HepG2 (cell line): ENCODE measurements around the gene ZNF765. TPM values are rescaled to one million over a fixed set of nuclear protein-coding genes. Genes with fewer than 3 reads are reported as not detected.

ENCODE experiments used
- AGO1 ChIP-seq: fragments of 200-400 bp; formaldehyde crosslinking; IDR thresholded peaks from 2 replicates; pipeline ENCODE4 v1.6.1; 2017; ENCODE audit warnings: mild to moderate bottlenecking, low read depth, low read length, moderate library complexity; ENCODE audit not compliant: poor library complexity, severe bottlenecking
- ATF4 ChIP-seq, 2 experiments: fragments of 450-650 bp in 1 of 2; sonication (generic) in 1 of 2; formaldehyde crosslinking; IDR thresholded peaks; 2 replicates each; pipeline versions ENCODE4 v1.5.0 to v1.8.0; 2020 to 2022; ENCODE audit warnings: mild to moderate bottlenecking in 1 of 2, missing genetic modification reagents in 1 of 2
- ATF7-NPFF ChIP-seq: sonication (generic); formaldehyde crosslinking; IDR thresholded peaks from 2 replicates; pipeline ENCODE4 v1.8.1; 2023; ENCODE audit warnings: mild to moderate bottlenecking, low read depth, missing genetic modification reagents, moderate library complexity
- ELF4 ChIP-seq: sonication (generic); formaldehyde crosslinking; IDR thresholded peaks from 2 replicates; pipeline ENCODE4 v1.5.0; 2020; ENCODE audit warnings: missing genetic modification reagents, mild to moderate bottlenecking, moderate library complexity, borderline replicate concordance
- IRF2 ChIP-seq: IDR thresholded peaks from 2 replicates; pipeline ENCODE4 v1.6.1; 2018; ENCODE audit warnings: missing genetic modification reagents, missing compliant biosample characterization
- KAT8 ChIP-seq: IDR thresholded peaks from 2 replicates; pipeline ENCODE4 v1.6.1; 2016; ENCODE audit warnings: missing genetic modification reagents, missing compliant biosample characterization
- MED1 ChIP-seq: sonication (generic); formaldehyde crosslinking; IDR thresholded peaks from 2 replicates; pipeline ENCODE4 v1.4.0; 2020; ENCODE audit warnings: missing genetic modification reagents
- MTERF4 ChIP-seq: sonication (generic); formaldehyde crosslinking; IDR thresholded peaks from 2 replicates; pipeline ENCODE4 v1.8.0; 2023; ENCODE audit warnings: mild to moderate bottlenecking, missing genetic modification reagents
- NONO ChIP-seq, 2 experiments: fragments of 450-650 bp in 1 of 2; sonication (generic) in 1 of 2; formaldehyde crosslinking in 1 of 2; IDR thresholded peaks in 1 of 2; conservative IDR thresholded peaks in 1 of 2; 2 replicates each; pipeline versions ENCODE4 v1.6.1 to v1.8.0; 2017 to 2022; ENCODE audit warnings: mild to moderate bottlenecking in 1 of 2, missing genetic modification reagents in 1 of 2, moderate library complexity in 1 of 2
- PAX8 ChIP-seq: sonication (generic); formaldehyde crosslinking; IDR thresholded peaks from 2 replicates; pipeline ENCODE4 v1.8.0; 2022; ENCODE audit warnings: mild to moderate bottlenecking, missing genetic modification reagents, borderline replicate concordance
- ZKSCAN8 ChIP-seq: IDR thresholded peaks from 2 replicates; pipeline ENCODE4 v1.6.1; 2016; ENCODE audit warnings: borderline replicate concordance, missing genetic modification reagents, missing compliant biosample characterization
- ZNF407 ChIP-seq: sonication (generic); formaldehyde crosslinking; IDR thresholded peaks from one replicate; pipeline ENCODE4 v1.5.1; 2020; ENCODE audit warnings: mild to moderate bottlenecking, missing genetic modification reagents; ENCODE audit errors: not compliant biosample characterization
- ZNF577 ChIP-seq: sonication (generic); formaldehyde crosslinking; IDR thresholded peaks from 2 replicates; pipeline ENCODE4 v1.4.0; 2020; ENCODE audit warnings: mild to moderate bottlenecking, low read depth, missing genetic modification reagents, borderline replicate concordance
- polyA plus RNA-seq, 8 experiments: library from polyadenylated mRNA; depleted of rRNA in 3 of 8; stranded (reverse) in 7 of 8; unstranded in 1 of 8; fragments of >200 nt; fragmentation: Illumina TruSeq in 4 of 8; extraction: Trizol in 4 of 8; gene quantifications; 2 replicates each; pipeline versions ENCODE4 v1.2.1 to v1.2.3, GENCODE V29; 2011 to 2016; ENCODE audit warnings: low read depth in 4 of 8, missing spikeins in 1 of 8, mixed read lengths in 1 of 8; ENCODE audit not compliant: insufficient read depth in 1 of 8
- total RNA-seq, 5 experiments: library from RNA; depleted of rRNA; stranded (reverse); fragments of >200 nt; fragmentation: Illumina TruSeq; extraction: Trizol; gene quantifications; 2 replicates each; pipeline ENCODE4 v1.2.3, GENCODE V29; 2016; ENCODE audit warnings: low read depth in 1 of 5
- TF ChIP-seq, protein P1 (sequence below): sonication (generic); formaldehyde crosslinking; IDR thresholded peaks from 2 replicates; pipeline ENCODE4 v1.5.0; 2020; ENCODE audit warnings: mild to moderate bottlenecking, missing genetic modification reagents, moderate library complexity

The ZNF765 gene
- total and polyA plus RNA-seq, 2 of the 13 experiments (the other 11 are each of a cell fraction or from before 2014, with no cell fraction given): 5.0 to 14.5 TPM

DNA sequence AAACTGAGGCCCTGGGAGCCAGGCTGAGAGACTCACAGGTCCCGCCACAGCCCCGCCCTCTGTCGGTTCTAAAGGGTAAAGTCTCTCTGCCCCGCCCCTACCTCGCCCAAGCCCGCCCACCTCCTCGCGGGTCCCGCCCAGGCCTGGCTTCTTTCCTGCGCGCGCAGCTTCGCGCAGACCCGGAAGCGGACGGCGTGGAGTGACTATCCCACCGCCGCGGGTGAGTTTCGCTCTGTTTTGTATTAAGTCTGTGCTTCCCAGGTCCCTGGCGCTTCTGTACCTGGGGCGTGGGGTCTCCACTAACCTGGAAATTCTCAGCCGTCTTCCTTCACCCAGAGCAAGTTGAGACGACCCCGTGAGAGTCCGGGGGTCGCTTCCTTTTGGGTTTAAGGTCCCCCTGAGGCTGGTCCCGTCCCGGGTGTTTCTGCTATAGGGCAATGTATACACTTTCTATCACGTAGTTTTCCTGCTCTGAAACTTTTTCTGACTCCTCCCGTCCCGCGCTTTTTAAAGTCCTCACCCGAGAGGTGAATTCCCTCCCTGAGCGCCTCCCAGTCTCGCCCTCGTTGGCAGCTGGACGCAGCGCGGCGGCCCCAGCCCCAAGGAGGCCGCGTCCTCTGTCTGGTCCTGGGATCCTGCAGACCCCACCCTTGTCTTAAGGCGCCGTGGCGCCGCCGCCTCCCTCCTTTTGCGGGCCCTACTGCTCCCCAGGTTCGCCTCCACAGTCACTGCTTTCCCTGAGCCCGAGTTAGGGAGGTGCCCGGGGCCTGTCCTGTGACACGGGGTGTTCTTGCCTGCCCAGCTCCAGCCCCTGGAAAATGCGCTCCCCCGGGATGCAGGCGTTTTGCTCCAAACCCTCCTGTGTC is at the start of gene ZNF765 (continued):
- TF ChIP-seq MED1 (CRISPR knock-in tag) (no peak), ZNF577 (CRISPR knock-in tag) (no peak), ATF7-NPFF (CRISPR knock-in tag) (peak; percentile 23; the same call in 1 of the 2 replicates), ATF4 (CRISPR knock-in tag; IDR thresholded peaks at IDR 0.05) (0 out of 4 replicates have a peak, but pooled peaks of 1 of the 2 experiments have one; percentile 14), AGO1 (no peak), IRF2 (CRISPR knock-in tag) (no peak), ELF4 (peak; percentile 75; the same call in 1 of the 2 replicates), NONO (IDR thresholded peaks at IDR 0.05) (no peak), NONO (CRISPR knock-in tag; conservative IDR thresholded peaks at IDR 0.05) (0 out of 2 replicates have a peak, but pooled peaks have one; percentile 41), PAX8 (no peak), ZNF407 (CRISPR knock-in tag) (no peak), ZKSCAN8 (no peak), MTERF4 (peak; percentile 63; the same call in 1 of the 2 replicates), KAT8 (CRISPR knock-in tag) (peak; percentile 71)
- TF ChIP-seq, protein P1, sequence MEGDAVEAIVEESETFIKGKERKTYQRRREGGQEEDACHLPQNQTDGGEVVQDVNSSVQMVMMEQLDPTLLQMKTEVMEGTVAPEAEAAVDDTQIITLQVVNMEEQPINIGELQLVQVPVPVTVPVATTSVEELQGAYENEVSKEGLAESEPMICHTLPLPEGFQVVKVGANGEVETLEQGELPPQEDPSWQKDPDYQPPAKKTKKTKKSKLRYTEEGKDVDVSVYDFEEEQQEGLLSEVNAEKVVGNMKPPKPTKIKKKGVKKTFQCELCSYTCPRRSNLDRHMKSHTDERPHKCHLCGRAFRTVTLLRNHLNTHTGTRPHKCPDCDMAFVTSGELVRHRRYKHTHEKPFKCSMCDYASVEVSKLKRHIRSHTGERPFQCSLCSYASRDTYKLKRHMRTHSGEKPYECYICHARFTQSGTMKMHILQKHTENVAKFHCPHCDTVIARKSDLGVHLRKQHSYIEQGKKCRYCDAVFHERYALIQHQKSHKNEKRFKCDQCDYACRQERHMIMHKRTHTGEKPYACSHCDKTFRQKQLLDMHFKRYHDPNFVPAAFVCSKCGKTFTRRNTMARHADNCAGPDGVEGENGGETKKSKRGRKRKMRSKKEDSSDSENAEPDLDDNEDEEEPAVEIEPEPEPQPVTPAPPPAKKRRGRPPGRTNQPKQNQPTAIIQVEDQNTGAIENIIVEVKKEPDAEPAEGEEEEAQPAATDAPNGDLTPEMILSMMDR (CRISPR knock-in tag): peak; percentile 65
